Testis (tissue), 2 donors: ENCODE data around the gene SMPDL3A.

Experiments used
- CTCF ChIP-seq, 3 experiments: fragments of 450-650 bp in 2 of 3; fragments of 200-600 bp in 1 of 3; sonication (generic) in 1 of 3; IDR thresholded peaks; one replicate each; pipeline ENCODE4 v1.5.1; 2016 to 2019; ENCODE audit warnings: antibody characterized with exemption in 3 of 3, mild to moderate bottlenecking in 2 of 3, moderate library complexity in 1 of 3
- POLR2A ChIP-seq: fragments of 450-650 bp; IDR thresholded peaks from one replicate; pipeline ENCODE4 v1.6.1; 2017; ENCODE audit warnings: antibody characterized with exemption, mild to moderate bottlenecking, moderate library complexity

- no peak for TF ChIP-seq POLR2A
- no peak for TF ChIP-seq CTCF (IDR thresholded peaks at IDR 0.05)
Observed at GRCh38 chr6:122791310-122791679, 2.2 kb downstream of the SMPDL3A start.
